Natural killer cell (primary cell): ENCODE data around the gene CTDP1. TPM values are rescaled to one million over a fixed set of nuclear protein-coding genes. Genes with fewer than 3 reads are reported as not detected.

Experiments
- ATAC-seq, 3 donors: fragments of 150-1000 bp in 2 of 3; fragments of 200-7000 bp in 1 of 3; cut with Tn5 transposase; 1 replicate in 1 of 3; 2 replicates in 2 of 3; pipeline ENCODE4 v1.10.0; 2021; ENCODE audit warnings: mild to moderate bottlenecking in 2 of 3, moderate library complexity in 2 of 3
- DNase-seq, 2 donors: peaks; one replicate each; pipeline versions ENCODE4 v3.0.0 to v3.0.0-alpha.2; 2013 to 2021; ENCODE audit warnings: mixed read lengths in 1 of 2
- H3K27ac ChIP-seq: one replicate; pipeline ENCODE4 v1.5.1; 2013; ENCODE audit warnings: mild to moderate bottlenecking, low read length
- H3K27me3 ChIP-seq: one replicate; pipeline ENCODE4 v1.6.1; 2013; ENCODE audit warnings: low read length; ENCODE audit not compliant: control insufficient read depth, insufficient read depth
- H3K36me3 ChIP-seq: one replicate; pipeline ENCODE4 v1.6.1; 2013; ENCODE audit warnings: low read length; ENCODE audit not compliant: control insufficient read depth, insufficient read depth
- H3K4me1 ChIP-seq: one replicate; pipeline ENCODE4 v1.6.1; 2013; ENCODE audit warnings: low read length; ENCODE audit not compliant: control insufficient read depth, insufficient read depth
- H3K4me3 ChIP-seq: one replicate; pipeline ENCODE4 v1.5.1; 2013; ENCODE audit warnings: low read length
- H3K9me3 ChIP-seq: one replicate; pipeline ENCODE4 v1.6.1; 2013; ENCODE audit warnings: low read length; ENCODE audit not compliant: control insufficient read depth, insufficient read depth
- H3K27ac Mint-ChIP-seq, 2 donors: one replicate each; pipeline ENCODE4 v1.8.0; 2022; ENCODE audit warnings: mild to moderate bottlenecking in 2 of 2, mixed read lengths in 2 of 2, moderate library complexity in 1 of 2
- H3K27me3 Mint-ChIP-seq, 2 donors: one replicate each; pipeline ENCODE4 v1.8.0; 2022; ENCODE audit warnings: low read depth in 2 of 2, mixed read lengths in 2 of 2
- H3K36me3 Mint-ChIP-seq: one replicate; pipeline ENCODE4 v1.8.0; 2022; ENCODE audit warnings: mixed read lengths
- H3K4me1 Mint-ChIP-seq, 2 donors: one replicate each; pipeline ENCODE4 v1.8.0; 2022; ENCODE audit warnings: mixed read lengths in 2 of 2
- H3K4me3 Mint-ChIP-seq: one replicate; pipeline ENCODE4 v1.8.0; 2022; ENCODE audit warnings: mild to moderate bottlenecking, moderate library complexity, mixed read lengths
- H3K9me3 Mint-ChIP-seq, 2 donors: one replicate each; pipeline ENCODE4 v1.8.0; 2022; ENCODE audit warnings: mixed read lengths in 2 of 2
- CTCF ChIP-seq: fragments of 200-600 bp; IDR thresholded peaks from one replicate; pipeline ENCODE4 v1.8.0; 2022; ENCODE audit warnings: antibody characterized with exemption
- WGBS: methylation state at CpG from one replicate; pipeline ENCODE4 v1.1.7; 2013; ENCODE audit warnings: missing lambda C conversion rate; ENCODE audit not compliant: insufficient coverage; 5-methylcytosine and 5-hydroxymethylcytosine counted together
- intact Hi-C: fragments of 100-400 bp; cut with micrococcal nuclease; formaldehyde crosslinking; loops from one replicate; pipeline ENCODE4 v1.14.2; 2022
- total RNA-seq, 4 donors: library from RNA; stranded (reverse); fragments of 120-200 nt in 1 of 4; gene quantifications; one replicate each; pipeline versions ENCODE4 v1.2.3 to v1.2.4, GENCODE V29; 2013 to 2022

The CTDP1 gene
- total RNA-seq, 3 donors from 2014 or later (not counting 1 experiment from before 2014, with no cell fraction given), result 66.9 to 89.4 (median 77.1) TPM

- H3K4me1 Mint-ChIP-seq, result peaks cover 16 to 39% of the 10 kb centered on the region in 2 donors
- H3K27me3 Mint-ChIP-seq, result no peaks in the 10 kb centered on the region
- no peak for ATAC-seq
- H3K36me3 Mint-ChIP-seq, result peaks cover 28% of the 10 kb centered on the region
- WGBS, result over 99% methylated on average over 17 of the region's 17 CpGs
- no peak overlapping the region for H3K4me3 Mint-ChIP-seq
- TF ChIP-seq CTCF, result no peak
- Histone ChIP-seq H3K27me3 (no peaks in the 10 kb centered on the region), H3K4me1 (no peaks in the 10 kb centered on the region), H3K4me3 (no peak overlapping the region), H3K36me3 (peaks cover 57% of the 10 kb centered on the region), H3K9me3 (peaks cover 7% of the 10 kb centered on the region), H3K27ac (no peak overlapping the region)
- no peak overlapping the region for H3K27ac Mint-ChIP-seq
- H3K9me3 Mint-ChIP-seq, result no peaks in the 10 kb centered on the region
- intact Hi-C loops, result no loop called here
- DNase-seq, result no peak
These were observed 57.8 kb downstream of the CTDP1 start for GRCh38 chr18:79737426-79737825.

GRCh38 chr18:79738041-79738461, 58.4 kb downstream of the CTDP1 start:
- no peak overlapping the region for H3K27ac Mint-ChIP-seq
- no peak for ATAC-seq
- peaks cover 56% of the 10 kb centered on the region for H3K36me3 ChIP-seq

GRCh38 chr18:79738581-79739439, 59.2 kb downstream of the CTDP1 start:
- intact Hi-C loops, result no loop called here

More at GRCh38 chr18:79738041-79738461, 58.4 kb downstream of the CTDP1 start:
- H3K27ac ChIP-seq, result no peak overlapping the region
- Mint-ChIP-seq H3K9me3 (no peaks in the 10 kb centered on the region), H3K4me3 (no peak overlapping the region), H3K4me1 (peaks cover 16 to 40% of the 10 kb centered on the region in 2 donors), H3K36me3 (peaks cover 28% of the 10 kb centered on the region), H3K27me3 (no peaks in the 10 kb centered on the region)
- no peaks in the 10 kb centered on the region for H3K27me3 ChIP-seq
- intact Hi-C loops, result no loop called here
- H3K4me1 ChIP-seq, result no peaks in the 10 kb centered on the region
- no peak for TF ChIP-seq CTCF
- no peak for DNase-seq
- 96% methylated on average over 20 of the region's 20 CpGs for WGBS
- peaks cover under 1% of the 10 kb centered on the region for H3K9me3 ChIP-seq
- no peak overlapping the region for H3K4me3 ChIP-seq

More at GRCh38 chr18:79738581-79739439, 59.2 kb downstream of the CTDP1 start:
- H3K4me1 Mint-ChIP-seq, result peaks cover 16 to 37% of the 10 kb centered on the region in 2 donors
- no peaks in the 10 kb centered on the region for H3K9me3 ChIP-seq
- H3K4me1 ChIP-seq, result no peaks in the 10 kb centered on the region
- WGBS, result 92% methylated on average over 21 of the region's 21 CpGs
- ATAC-seq (no peak), DNase-seq (no peak)
- peaks cover 24% of the 10 kb centered on the region for H3K36me3 Mint-ChIP-seq
- no peaks in the 10 kb centered on the region for H3K9me3 Mint-ChIP-seq
- no peak overlapping the region for H3K27ac Mint-ChIP-seq
- H3K36me3 ChIP-seq, result peaks cover 52% of the 10 kb centered on the region
- no peak for TF ChIP-seq CTCF
- H3K4me3 ChIP-seq, result no peak overlapping the region
- no peak overlapping the region for H3K27ac ChIP-seq
- H3K27me3 ChIP-seq, result no peaks in the 10 kb centered on the region
- H3K27me3 Mint-ChIP-seq, result no peaks in the 10 kb centered on the region
- no peak overlapping the region for H3K4me3 Mint-ChIP-seq
